ENCODE data around the gene BTN3A1.
"Not testable (repeated sequence)": the region's sequence is repeated elsewhere in the genome, so short reads cannot be mapped to it uniquely, and the experiment has no call there.

Gene BTN3A1

GRCh38 chr6:26455357-26455970 is 53.4 kb downstream of the BTN3A1 start:
- no peak overlapping the region for H3K4me3 ChIP-seq (ENCODE audit: low read length)
- TF ChIP-seq CTCF (IDR thresholded peaks at IDR 0.05; ENCODE audit: insufficient read depth, low read depth, low read length, missing control alignments): no peak
- DNase-seq (ENCODE audit: low read depth): peak; percentile 64

GRCh38 chr6:26457264-26457805 is 55.3 kb downstream of the BTN3A1 start:
- peak overlapping the region; percentile 99 for H3K4me3 ChIP-seq (ENCODE audit: low read length)
- TF ChIP-seq CTCF (IDR thresholded peaks at IDR 0.05; ENCODE audit: insufficient read depth, low read depth, low read length, missing control alignments): no peak
- DNase-seq (ENCODE audit: low read depth): no peak

GRCh38 chr6:26457806-26458688 is 56.0 kb downstream of the BTN3A1 start, which contains the start of gene BTN2A1:
BTN2A1 (plus strand) TSS chr6:26457955; CDS start chr6:26458637, 682 bp downstream.
- H3K4me3 ChIP-seq (ENCODE audit: low read length): peak within 1 kb of the TSS; percentile 99
- TF ChIP-seq CTCF (IDR thresholded peaks at IDR 0.05; ENCODE audit: insufficient read depth, low read depth, low read length, missing control alignments): no peak
- DNase-seq (ENCODE audit: low read depth): peak; percentile 93

- peak; percentile 30 for DNase-seq (ENCODE audit: low read depth)
- TF ChIP-seq CTCF (IDR thresholded peaks at IDR 0.05; ENCODE audit: insufficient read depth, low read depth, low read length, missing control alignments): no peak
- H3K4me3 ChIP-seq (ENCODE audit: low read length): peak overlapping the region; percentile 10
These were observed 57.1 kb downstream of the BTN3A1 start for GRCh38 chr6:26459023-26459810.

GRCh38 chr6:26461353-26461752 is 59.3 kb downstream of the BTN3A1 start:
- H3K4me3 ChIP-seq (ENCODE audit: low read length); DNase-seq (ENCODE audit: low read depth): not testable (repeated sequence)

GRCh38 chr6:26464014-26464413 is 61.9 kb downstream of the BTN3A1 start:
- DNase-seq (ENCODE audit: low read depth): no peak
- no peak overlapping the region for H3K4me3 ChIP-seq (ENCODE audit: low read length)
- no peak for TF ChIP-seq CTCF (IDR thresholded peaks at IDR 0.05; ENCODE audit: insufficient read depth, low read depth, low read length, missing control alignments)

All from epithelial cell of esophagus (primary cell).